Measurements from ENCODE around the gene TMEM121.
A peak's percentile ranks its signal among the peaks of the same experiment; 100 is the strongest.

Gene TMEM121

GRCh38 chr14:105484069-105484996, 42.0 kb upstream of the TMEM121 start:
- no peak for DNase-seq (ENCODE audit: low spot score)
- TF ChIP-seq, protein P1, sequence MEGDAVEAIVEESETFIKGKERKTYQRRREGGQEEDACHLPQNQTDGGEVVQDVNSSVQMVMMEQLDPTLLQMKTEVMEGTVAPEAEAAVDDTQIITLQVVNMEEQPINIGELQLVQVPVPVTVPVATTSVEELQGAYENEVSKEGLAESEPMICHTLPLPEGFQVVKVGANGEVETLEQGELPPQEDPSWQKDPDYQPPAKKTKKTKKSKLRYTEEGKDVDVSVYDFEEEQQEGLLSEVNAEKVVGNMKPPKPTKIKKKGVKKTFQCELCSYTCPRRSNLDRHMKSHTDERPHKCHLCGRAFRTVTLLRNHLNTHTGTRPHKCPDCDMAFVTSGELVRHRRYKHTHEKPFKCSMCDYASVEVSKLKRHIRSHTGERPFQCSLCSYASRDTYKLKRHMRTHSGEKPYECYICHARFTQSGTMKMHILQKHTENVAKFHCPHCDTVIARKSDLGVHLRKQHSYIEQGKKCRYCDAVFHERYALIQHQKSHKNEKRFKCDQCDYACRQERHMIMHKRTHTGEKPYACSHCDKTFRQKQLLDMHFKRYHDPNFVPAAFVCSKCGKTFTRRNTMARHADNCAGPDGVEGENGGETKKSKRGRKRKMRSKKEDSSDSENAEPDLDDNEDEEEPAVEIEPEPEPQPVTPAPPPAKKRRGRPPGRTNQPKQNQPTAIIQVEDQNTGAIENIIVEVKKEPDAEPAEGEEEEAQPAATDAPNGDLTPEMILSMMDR (IDR thresholded peaks at IDR 0.05; ENCODE audit: borderline replicate concordance, control extremely low read depth, extremely low read depth, insufficient read depth, missing control alignments): no peak
- in situ Hi-C loops (cut with MboI; ENCODE audit: low sequenced_read_pairs, unreplicated experiment): loop anchor here (10.0 kb wide), 1 partner anchor 110 kb away; no protein-coding TSS in a partner anchor

DNA sequence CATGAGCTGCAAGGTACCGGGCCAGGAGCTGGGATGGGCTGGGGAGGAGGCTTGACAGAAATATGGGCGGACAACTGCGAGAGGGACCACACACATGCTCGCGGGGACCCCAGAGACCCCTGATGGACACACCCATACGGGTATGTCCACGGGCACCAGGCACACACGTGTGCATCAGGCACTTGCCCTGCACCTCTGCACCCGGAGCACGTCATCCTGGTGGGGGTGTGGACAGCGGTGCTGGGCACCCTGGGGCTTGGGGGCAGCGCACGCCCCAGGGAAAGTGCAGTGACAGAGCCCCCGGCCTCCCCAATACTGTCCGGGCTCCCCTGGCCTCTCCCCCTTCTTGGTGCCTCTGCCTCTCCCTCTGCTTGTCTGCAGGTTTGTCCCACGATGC, 41.4 kb upstream of the TMEM121 start:
- in situ Hi-C loops (cut with MboI; ENCODE audit: low sequenced_read_pairs, unreplicated experiment): loop anchor here (10.0 kb wide), 1 partner anchor 110 kb away; no protein-coding TSS in a partner anchor
- no peak for DNase-seq (ENCODE audit: low spot score)
- TF ChIP-seq, protein P1 (IDR thresholded peaks at IDR 0.05; ENCODE audit: borderline replicate concordance, control extremely low read depth, extremely low read depth, insufficient read depth, missing control alignments): no peak

DNA sequence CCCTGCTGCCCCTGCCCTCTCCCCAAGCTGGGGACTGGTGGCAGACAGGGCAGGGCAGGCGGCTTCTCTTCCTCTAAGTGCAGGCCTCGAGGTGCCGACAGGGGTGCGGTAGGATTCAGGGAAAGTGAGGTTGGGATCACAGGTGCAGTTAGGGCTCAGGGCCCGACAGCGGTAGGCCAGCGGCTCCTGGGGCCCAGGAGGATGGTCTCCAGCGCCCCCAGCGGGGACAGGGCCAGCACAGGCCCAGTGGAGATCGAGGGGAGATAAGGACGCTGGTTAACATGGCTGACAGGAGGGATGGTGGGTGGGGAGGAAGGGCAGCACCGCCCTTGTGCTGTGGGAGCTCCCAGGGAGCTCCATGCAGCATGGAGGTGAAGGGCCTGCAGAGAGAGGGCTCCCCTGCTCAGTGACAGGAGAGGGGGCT, 40.6 kb upstream of the TMEM121 start:
- DNase-seq (ENCODE audit: low spot score): peak; percentile 71
- in situ Hi-C loops (cut with MboI; ENCODE audit: low sequenced_read_pairs, unreplicated experiment): loop anchor here (10.0 kb wide), 1 partner anchor 111 kb away; no protein-coding TSS in a partner anchor
- TF ChIP-seq, protein P1 (IDR thresholded peaks at IDR 0.05; ENCODE audit: borderline replicate concordance, control extremely low read depth, extremely low read depth, insufficient read depth, missing control alignments): peak; percentile 31

DNA sequence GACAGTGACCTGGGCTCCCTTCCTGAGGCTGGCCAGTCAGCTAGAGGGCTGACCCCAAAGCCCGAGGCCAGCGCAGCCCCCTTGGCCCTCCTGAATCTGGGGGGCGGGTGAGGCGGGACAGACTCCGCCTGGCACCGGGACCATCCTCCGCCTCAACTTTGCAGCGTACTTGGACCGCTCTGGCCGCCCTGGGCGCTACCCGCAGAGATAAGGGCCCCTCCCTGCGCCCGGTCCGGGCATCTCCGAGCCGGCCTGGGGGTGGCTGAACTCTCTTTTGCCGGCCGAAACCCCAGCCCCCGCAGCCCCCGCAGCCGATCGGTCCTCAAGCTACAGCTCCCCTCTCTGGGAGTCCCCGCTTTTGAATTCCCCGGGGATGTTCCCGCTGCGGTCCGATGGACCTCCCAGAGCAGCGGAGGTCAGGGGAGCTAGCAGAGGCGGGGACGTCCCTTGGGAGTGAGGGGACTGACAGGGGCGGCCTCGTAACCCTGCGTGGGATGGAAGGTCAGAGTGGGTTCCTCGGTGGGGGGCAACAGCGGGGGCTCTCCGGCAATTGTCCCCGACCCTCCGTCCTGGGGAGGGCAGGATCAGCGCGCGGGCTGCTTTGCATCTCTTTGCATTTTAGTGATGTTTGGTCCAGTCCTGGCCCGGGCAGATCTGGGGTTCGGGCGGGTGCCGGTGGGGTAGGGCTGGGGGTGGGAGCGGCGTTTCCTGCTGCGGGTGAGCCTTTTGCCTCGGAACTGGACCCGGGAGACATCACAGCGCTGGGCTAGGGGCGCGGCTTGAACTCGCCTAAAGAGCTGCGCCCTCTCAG, 40.0 kb upstream of the TMEM121 start, which contains the start of gene CRIP1:
TSS of gene CRIP1 (plus strand) at position 724 of the 811 bp plus-strand sequence. CDS start 374 bp downstream, outside the sequence.
- in situ Hi-C loops (cut with MboI; ENCODE audit: low sequenced_read_pairs, unreplicated experiment): loop anchor here (10.0 kb wide), 1 partner anchor 112 kb away; no protein-coding TSS in a partner anchor
- TF ChIP-seq, protein P1 (IDR thresholded peaks at IDR 0.05; ENCODE audit: borderline replicate concordance, control extremely low read depth, extremely low read depth, insufficient read depth, missing control alignments): no peak
- no peak for DNase-seq (ENCODE audit: low spot score)

GRCh38 chr14:105486974-105487448, 39.4 kb upstream of the TMEM121 start:
- no peak for DNase-seq (ENCODE audit: low spot score)
- TF ChIP-seq, protein P1 (IDR thresholded peaks at IDR 0.05; ENCODE audit: borderline replicate concordance, control extremely low read depth, extremely low read depth, insufficient read depth, missing control alignments): no peak
- in situ Hi-C loops (cut with MboI; ENCODE audit: low sequenced_read_pairs, unreplicated experiment): loop anchor here (10.0 kb wide), 1 partner anchor 112 kb away; no protein-coding TSS in a partner anchor

Measured in GM13976 (cell line).